Measurements from ENCODE around the gene PURA. TPM values are rescaled to one million over a fixed set of nuclear protein-coding genes. Genes with fewer than 3 reads are reported as not detected.

Gene PURA
- total RNA-seq, 1 experiment from 2014 or later, result 16.9 TPM

GRCh38 chr5:140084541-140084940 is 29.4 kb upstream of the PURA start:
- intact Hi-C loops (cut with micrococcal nuclease; ENCODE audit: unreplicated experiment), result no loop called here
- POLR2A ChIA-PET, result no interaction called here
- H3K27ac ChIP-seq (ENCODE audit: low read length), result no peak overlapping the region
- in situ Hi-C loops (cut with HindIII; ENCODE audit: low pct_unique_long_range_greater_than_20kb, low sequenced_read_pairs), result no loop called here
- peaks cover 5% of the 10 kb centered on the region; the same call in 1 of the 2 replicates for H3K27me3 ChIP-seq (ENCODE audit: control insufficient read depth, insufficient read depth, low read length)
- no TSS peak for BruUV-seq (replicated peaks)
- no peaks in the 10 kb centered on the region for H3K9me3 ChIP-seq (ENCODE audit: control insufficient read depth, insufficient read depth, low read depth, low read length)
- no peak overlapping the region for H3K4me3 ChIP-seq (ENCODE audit: low read depth in 2 of 2, low read length in 2 of 2)
- CTCF ChIA-PET, result no interaction called here
- no peaks in the 10 kb centered on the region for H3K36me3 ChIP-seq (ENCODE audit: control insufficient read depth, insufficient read depth, low read length)
- TF ChIP-seq REST (IDR thresholded peaks at IDR 0.05; ENCODE audit: insufficient read depth in 1 of 2, low read depth in 2 of 2, low read length in 1 of 2), result no peak
- no peak for TF ChIP-seq CTCF (IDR thresholded peaks at IDR 0.05)
- TF ChIP-seq POLR2AphosphoS5 (IDR thresholded peaks at IDR 0.05; ENCODE audit: low read depth, low read length), result no peak
- TF ChIP-seq TCF7L2 (IDR thresholded peaks at IDR 0.05; ENCODE audit: low read depth, low read length), result no peak
- TF ChIP-seq SIN3A (IDR thresholded peaks at IDR 0.05; ENCODE audit: borderline replicate concordance, insufficient read depth, low read depth, low read length), result no peak
- DNase-seq (ENCODE audit: low read depth, low spot score), result no peak
- H3K4me1 ChIP-seq (ENCODE audit: control insufficient read depth, insufficient read depth, low read length), result no peaks in the 10 kb centered on the region
- no peak for ATAC-seq

- CTCF ChIA-PET, result no interaction called here
- BruUV-seq (replicated peaks), result no TSS peak
- in situ Hi-C loops (cut with HindIII; ENCODE audit: low pct_unique_long_range_greater_than_20kb, low sequenced_read_pairs), result no loop called here
Measured at GRCh38 chr5:140090251-140090650, 23.7 kb upstream of the PURA start.

More at GRCh38 chr5:140090251-140090650, 23.7 kb upstream of the PURA start:
- intact Hi-C loops (cut with micrococcal nuclease; ENCODE audit: unreplicated experiment), result no loop called here
- no peak for DNase-seq (ENCODE audit: low read depth, low spot score)
- Histone ChIP-seq H3K9me3 (ENCODE audit: control insufficient read depth, insufficient read depth, low read depth, low read length) (peaks cover 8% of the 10 kb centered on the region; the same call in 1 of the 2 replicates), H3K27ac (ENCODE audit: low read length) (no peak overlapping the region), H3K4me3 (ENCODE audit: low read depth in 2 of 2, low read length in 2 of 2) (no peak overlapping the region), H3K27me3 (ENCODE audit: control insufficient read depth, insufficient read depth, low read length) (peaks cover 6% of the 10 kb centered on the region; the same call in 1 of the 2 replicates), H3K36me3 (ENCODE audit: control insufficient read depth, insufficient read depth, low read length) (no peaks in the 10 kb centered on the region), H3K4me1 (ENCODE audit: control insufficient read depth, insufficient read depth, low read length) (no peaks in the 10 kb centered on the region)
- POLR2A ChIA-PET, result no interaction called here
- TF ChIP-seq CTCF (IDR thresholded peaks at IDR 0.05) (no peak), TCF7L2 (IDR thresholded peaks at IDR 0.05; ENCODE audit: low read depth, low read length) (no peak), REST (IDR thresholded peaks at IDR 0.05; ENCODE audit: insufficient read depth in 1 of 2, low read depth in 2 of 2, low read length in 1 of 2) (no peak), SIN3A (IDR thresholded peaks at IDR 0.05; ENCODE audit: borderline replicate concordance, insufficient read depth, low read depth, low read length) (no peak), POLR2AphosphoS5 (IDR thresholded peaks at IDR 0.05; ENCODE audit: low read depth, low read length) (no peak)
- no peak for ATAC-seq

Measured in Panc1 (cell line).